Suprapubic skin (tissue), 3 donors: ENCODE measurements around the gene PABPN1.

Experiments used
- CTCF ChIP-seq, 2 donors: fragments of 200-600 bp in 1 of 2; fragments of 450-650 bp in 1 of 2; sonication (generic) in 1 of 2; IDR thresholded peaks; one replicate each; pipeline ENCODE4 v1.5.1; 2016 to 2019; ENCODE audit warnings: antibody characterized with exemption in 2 of 2, mild to moderate bottlenecking in 1 of 2, moderate library complexity in 1 of 2
- POLR2A ChIP-seq, 2 donors: fragments of 450-650 bp; IDR thresholded peaks; one replicate each; pipeline ENCODE4 v1.6.1; 2017; ENCODE audit warnings: antibody characterized with exemption in 2 of 2, mild to moderate bottlenecking in 2 of 2, moderate library complexity in 2 of 2

- no peak for TF ChIP-seq POLR2A (IDR thresholded peaks at IDR 0.05)
- TF ChIP-seq CTCF (IDR thresholded peaks at IDR 0.05): no peak
Observed at GRCh38 chr14:23361763-23362162, 40.5 kb downstream of the PABPN1 start.
